NCI-H1694 treated with DMSO at 0.1 percent for 48 hours (cell line): Measurements from ENCODE around the gene NKX1-1.
A peak's percentile ranks its signal among the peaks of the same experiment; 100 is the strongest.
"Not testable (repeated sequence)": the region's sequence is repeated elsewhere in the genome, so short reads cannot be mapped to it uniquely, and the experiment has no call there.

Experiments
- DNase-seq: peaks from one replicate; lab custom pipeline; 2025; lab: John Stamatoyannopoulos, UW

NKX1-1 gene

GRCh38 chr4:1373892-1374705, 32.1 kb downstream of the NKX1-1 start:
- no peak for DNase-seq

GRCh38 chr4:1372576-1372975, 33.7 kb downstream of the NKX1-1 start:
- DNase-seq: not testable (repeated sequence)

GRCh38 chr4:1371176-1372165, 34.8 kb downstream of the NKX1-1 start:
- DNase-seq: no peak

GRCh38 chr4:1370321-1371124, 35.7 kb downstream of the NKX1-1 start:
- no peak for DNase-seq

GRCh38 chr4:1369479-1370079, 36.7 kb downstream of the NKX1-1 start:
- DNase-seq: no peak

- DNase-seq: no peak
Measured at GRCh38 chr4:1369091-1369450, 37.2 kb downstream of the NKX1-1 start.

GRCh38 chr4:1368421-1369090, 37.7 kb downstream of the NKX1-1 start:
- DNase-seq: no peak

- no peak for DNase-seq
Measured at GRCh38 chr4:1367936-1368289, 38.3 kb downstream of the NKX1-1 start.

GRCh38 chr4:1367230-1367935, 38.9 kb downstream of the NKX1-1 start:
- no peak for DNase-seq

GRCh38 chr4:1366371-1367229, 39.6 kb downstream of the NKX1-1 start:
- no peak for DNase-seq

- DNase-seq: peak; percentile 5
Measured at GRCh38 chr4:1365271-1366178, 40.7 kb downstream of the NKX1-1 start.

GRCh38 chr4:1364748-1365147, 41.5 kb downstream of the NKX1-1 start:
- no peak for DNase-seq

- no peak for DNase-seq
Measured at GRCh38 chr4:1364217-1364616, 42.0 kb downstream of the NKX1-1 start.

- DNase-seq: no peak
Measured at GRCh38 chr4:1363513-1363912, 42.7 kb downstream of the NKX1-1 start.

GRCh38 chr4:1362521-1362920, 43.7 kb downstream of the NKX1-1 start:
- no peak for DNase-seq

GRCh38 chr4:1362046-1362445, 44.2 kb downstream of the NKX1-1 start:
- no peak for DNase-seq

GRCh38 chr4:1361431-1361830, 44.8 kb downstream of the NKX1-1 start:
- no peak for DNase-seq
